ENCODE results near the gene METTL6. TPM values are rescaled to one million over a fixed set of nuclear protein-coding genes. Genes with fewer than 3 reads are reported as not detected.
A peak's percentile ranks its signal among the peaks of the same experiment; 100 is the strongest.
"Not testable (repeated sequence)": the region's sequence is repeated elsewhere in the genome, so short reads cannot be mapped to it uniquely, and the experiment has no call there.

METTL6 gene
- polyA plus RNA-seq, 3 donors from 2014 or later: 2.3 to 20.3 (median 13.1) TPM

- no peak for DNase-seq
- peaks cover 0 to 1% (median 0%) of the 10 kb centered on the region in 6 donors for H3K9me3 Mint-ChIP-seq
- H3K4me1 Mint-ChIP-seq: no peaks in the 10 kb centered on the region
- H3K27ac Mint-ChIP-seq: no peak overlapping the region
- H3K36me3 Mint-ChIP-seq: peaks cover 0 to 5% (median under 1%) of the 10 kb centered on the region in 3 donors
- no peaks in the 10 kb centered on the region for H3K27me3 Mint-ChIP-seq (ENCODE audit: low read depth in 3 of 3)
- H3K4me3 Mint-ChIP-seq: no peak overlapping the region
These were observed 41.3 kb downstream of the METTL6 start for GRCh38 chr3:15385901-15386653.

DNA sequence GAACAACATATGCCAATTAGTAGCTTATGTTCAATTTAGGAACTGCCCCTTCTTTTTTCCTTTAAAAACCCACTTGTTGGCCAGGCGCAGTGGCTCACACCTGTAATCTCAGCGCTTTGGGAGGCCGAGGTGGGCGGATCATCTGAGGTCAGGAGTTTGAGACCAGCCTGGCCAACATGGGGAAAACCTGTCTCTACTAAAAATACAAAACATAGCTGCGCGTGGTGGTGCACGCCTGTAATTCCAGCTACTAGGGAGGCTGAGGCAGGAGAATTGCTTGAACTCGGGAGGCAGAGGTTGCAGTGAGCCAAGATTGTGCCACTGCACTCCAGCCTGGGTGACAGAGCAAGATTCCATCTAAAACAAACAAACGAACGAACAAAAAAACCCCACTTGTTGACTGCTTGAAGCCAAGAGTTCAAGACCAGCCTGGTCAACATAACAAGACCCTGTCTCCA, 42.1 kb downstream of the METTL6 start:
- not testable (repeated sequence) for H3K27ac Mint-ChIP-seq, H3K4me3 Mint-ChIP-seq

GRCh38 chr3:15384510-15385237, 42.7 kb downstream of the METTL6 start:
- no peaks in the 10 kb centered on the region for H3K4me1 Mint-ChIP-seq
- no peak overlapping the region for H3K27ac Mint-ChIP-seq
- H3K4me3 Mint-ChIP-seq: no peak overlapping the region
- peaks cover 0 to 5% (median 0%) of the 10 kb centered on the region in 3 donors for H3K36me3 Mint-ChIP-seq
- H3K9me3 Mint-ChIP-seq: peaks cover 0 to 1% (median 0%) of the 10 kb centered on the region in 6 donors
- H3K27me3 Mint-ChIP-seq (ENCODE audit: low read depth in 3 of 3): no peaks in the 10 kb centered on the region
- no peak for DNase-seq

More for the DNA sequence above, 42.1 kb downstream of the METTL6 start:
- not testable (repeated sequence) for H3K36me3 Mint-ChIP-seq; DNase-seq; H3K9me3 Mint-ChIP-seq; H3K27me3 Mint-ChIP-seq (ENCODE audit: low read depth in 3 of 3); H3K4me1 Mint-ChIP-seq

GRCh38 chr3:15382405-15382923, 44.9 kb downstream of the METTL6 start:
- H3K9me3 Mint-ChIP-seq: peaks cover 0 to 1% (median 0%) of the 10 kb centered on the region in 6 donors
- peaks cover 0 to 2% (median 0%) of the 10 kb centered on the region in 3 donors for H3K36me3 Mint-ChIP-seq
- no peak overlapping the region for H3K4me3 Mint-ChIP-seq
- DNase-seq: no peak
- no peak overlapping the region for H3K27ac Mint-ChIP-seq
- H3K27me3 Mint-ChIP-seq (ENCODE audit: low read depth in 3 of 3): peaks cover 0 to 1% (median 1%) of the 10 kb centered on the region in 3 donors
- H3K4me1 Mint-ChIP-seq: peaks cover 8 to 10% of the 10 kb centered on the region in 2 donors

DNA sequence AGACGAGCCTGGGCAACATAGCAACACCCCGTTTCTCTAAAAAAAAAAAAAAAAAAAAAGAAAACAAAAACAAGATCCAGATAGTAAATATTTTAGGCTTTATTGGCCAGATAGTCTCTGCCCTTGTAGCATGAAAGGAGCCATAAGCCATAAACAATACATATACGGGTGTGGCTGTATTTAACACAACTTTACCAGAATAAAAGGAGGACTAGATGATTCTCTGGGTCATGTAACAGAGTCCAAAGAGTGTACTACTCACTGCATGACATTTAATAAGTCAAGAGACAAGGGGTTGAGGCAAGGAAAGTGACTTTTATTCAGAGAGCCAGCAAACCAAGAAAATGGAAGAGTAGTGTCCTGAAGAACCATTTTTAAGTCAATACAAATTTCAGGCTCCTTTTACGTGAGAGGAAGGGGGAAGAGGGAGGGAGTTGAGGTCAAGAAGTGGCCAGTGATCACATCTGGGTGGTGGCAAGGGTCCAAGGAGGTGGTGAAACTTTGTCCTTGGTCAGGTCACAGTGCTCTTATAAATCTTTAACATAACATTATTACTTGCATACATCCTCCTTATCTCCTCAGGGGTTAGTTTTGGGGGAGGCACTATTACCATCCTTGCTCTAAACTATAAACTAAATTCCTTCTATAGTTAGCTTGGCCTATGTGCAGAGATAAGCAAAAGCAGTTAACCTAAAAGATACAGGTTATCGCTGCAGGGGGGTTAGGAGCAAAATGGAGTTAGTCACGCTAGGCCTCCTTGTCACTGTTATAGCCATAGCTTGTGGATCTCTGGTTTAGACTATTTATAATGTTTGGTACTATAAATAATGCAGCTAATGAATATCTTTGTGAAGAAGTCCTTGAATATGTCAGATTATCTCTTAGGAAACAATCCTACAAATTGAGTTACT, 46.1 kb downstream of the METTL6 start:
- Mint-ChIP-seq H3K4me3 (no peak overlapping the region), H3K27ac (no peak overlapping the region), H3K4me1 (peaks cover 8 to 10% of the 10 kb centered on the region in 2 donors)

GRCh38 chr3:15377961-15378791, 49.2 kb downstream of the METTL6 start:
- peak; percentile 93 to 95 (median 95) for DNase-seq
- peak overlapping the region; percentile 89 to 96 (median 95) for H3K27ac Mint-ChIP-seq
- H3K27me3 Mint-ChIP-seq (ENCODE audit: low read depth in 3 of 3): peaks cover 0 to 3% (median 1%) of the 10 kb centered on the region in 3 donors
- no peaks in the 10 kb centered on the region for H3K9me3 Mint-ChIP-seq
- H3K36me3 Mint-ChIP-seq: no peaks in the 10 kb centered on the region
- H3K4me1 Mint-ChIP-seq: peaks cover 8 to 10% of the 10 kb centered on the region in 2 donors
- peak overlapping the region in 3 of 5 donors; percentile 2 to 31 (median 10) for H3K4me3 Mint-ChIP-seq

More for the DNA sequence above, 46.1 kb downstream of the METTL6 start:
- Mint-ChIP-seq H3K9me3 (peaks cover 0 to 1% (median 0%) of the 10 kb centered on the region in 6 donors), H3K27me3 (ENCODE audit: low read depth in 3 of 3) (peaks cover 0 to 1% (median 1%) of the 10 kb centered on the region in 3 donors), H3K36me3 (no peaks in the 10 kb centered on the region)
- no peak for DNase-seq

DNA sequence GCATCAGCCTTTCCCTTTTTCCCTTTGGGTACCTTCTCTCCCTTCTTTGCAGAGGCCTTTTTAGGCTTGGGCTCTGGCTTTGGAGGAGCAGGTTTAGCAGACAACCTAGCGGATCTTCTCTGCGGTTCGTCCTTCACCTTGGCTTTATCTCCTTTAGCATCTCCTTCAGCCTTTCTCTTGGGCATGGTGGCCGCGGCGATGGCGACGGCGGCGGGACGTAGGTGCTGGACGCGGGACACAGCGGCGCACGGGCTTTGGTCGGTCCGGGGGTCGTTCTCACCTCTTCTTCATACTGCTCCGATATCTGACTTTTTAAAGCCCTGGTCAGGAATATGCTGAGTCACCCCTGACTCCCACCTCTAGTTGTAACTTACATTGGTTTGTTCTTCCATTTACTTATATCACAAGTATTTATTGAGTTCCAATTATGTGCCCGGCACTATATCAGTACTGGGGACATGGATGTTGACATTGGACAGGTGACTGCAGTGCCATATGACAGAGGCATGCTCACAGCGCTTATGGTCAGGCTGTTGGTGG, 51.8 kb downstream of the METTL6 start:
- H3K4me3 Mint-ChIP-seq: no peak overlapping the region
- no peaks in the 10 kb centered on the region for H3K36me3 Mint-ChIP-seq
- peaks cover 8 to 10% of the 10 kb centered on the region in 2 donors for H3K4me1 Mint-ChIP-seq
- H3K27me3 Mint-ChIP-seq (ENCODE audit: low read depth in 3 of 3): peaks cover 1 to 3% (median 2%) of the 10 kb centered on the region in 3 donors
- no peak for DNase-seq
- H3K27ac Mint-ChIP-seq: peak overlapping the region in 3 of 6 donors; percentile 40 to 55 (median 53)
- H3K9me3 Mint-ChIP-seq: no peaks in the 10 kb centered on the region

- Mint-ChIP-seq H3K27me3 (ENCODE audit: low read depth in 3 of 3) (peaks cover 1 to 4% (median 1%) of the 10 kb centered on the region in 3 donors), H3K4me3 (no peak overlapping the region), H3K4me1 (peaks cover 3 to 4% of the 10 kb centered on the region in 2 donors), H3K9me3 (no peaks in the 10 kb centered on the region), H3K27ac (no peak overlapping the region), H3K36me3 (no peaks in the 10 kb centered on the region)
- DNase-seq: no peak
These were observed 54.4 kb downstream of the METTL6 start for GRCh38 chr3:15372918-15373317.

- H3K36me3 Mint-ChIP-seq: no peaks in the 10 kb centered on the region
- peaks cover 0 to 5% (median 4%) of the 10 kb centered on the region in 3 donors for H3K27me3 Mint-ChIP-seq (ENCODE audit: low read depth in 3 of 3)
- no peaks in the 10 kb centered on the region for H3K4me1 Mint-ChIP-seq
- H3K27ac Mint-ChIP-seq: no peak overlapping the region
- H3K4me3 Mint-ChIP-seq: no peak overlapping the region
- H3K9me3 Mint-ChIP-seq: no peaks in the 10 kb centered on the region
- DNase-seq: no peak
These were observed 58.7 kb downstream of the METTL6 start for GRCh38 chr3:15368561-15369135.

GRCh38 chr3:15367059-15367458, 60.3 kb downstream of the METTL6 start:
- no peak for DNase-seq
- Mint-ChIP-seq H3K27ac (no peak overlapping the region), H3K36me3 (no peaks in the 10 kb centered on the region), H3K4me3 (no peak overlapping the region), H3K4me1 (no peaks in the 10 kb centered on the region), H3K27me3 (ENCODE audit: low read depth in 3 of 3) (peaks cover under 1 to 9% (median 8%) of the 10 kb centered on the region in 3 donors), H3K9me3 (no peaks in the 10 kb centered on the region)

DNA sequence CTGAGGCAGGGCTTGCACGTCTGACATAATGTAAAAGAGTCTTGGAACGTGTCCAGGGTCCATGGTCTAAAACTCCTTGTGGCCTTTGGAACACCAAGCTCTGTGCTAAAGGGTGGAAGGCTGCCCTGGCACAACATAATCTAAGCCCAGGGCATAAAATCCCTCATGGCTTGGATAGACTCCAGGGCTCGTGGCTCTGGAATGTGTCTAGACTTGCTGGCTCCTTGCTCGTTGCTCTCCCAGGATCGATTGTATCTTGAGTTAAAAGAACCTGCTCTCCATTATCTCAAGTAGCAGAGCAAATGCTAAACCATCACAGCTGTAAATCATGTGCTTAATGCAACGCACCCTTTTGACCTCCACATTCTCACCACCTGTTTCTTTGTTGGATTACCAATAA, 63.3 kb downstream of the METTL6 start:
- H3K4me3 Mint-ChIP-seq; H3K36me3 Mint-ChIP-seq; DNase-seq; H3K4me1 Mint-ChIP-seq; H3K27me3 Mint-ChIP-seq (ENCODE audit: low read depth in 3 of 3); H3K9me3 Mint-ChIP-seq; H3K27ac Mint-ChIP-seq: not testable (repeated sequence)

All from immature natural killer cell (primary cell).